Mesenchymal stem cell (in vitro differentiated cells and primary cell): ENCODE measurements around the gene YWHAG.
A peak's percentile ranks its signal among the peaks of the same experiment; 100 is the strongest.

Experiments
- DNase-seq: peaks from one replicate; pipeline ENCODE4 v3.0.0-alpha.2; 2013
- H2AFZ ChIP-seq: one replicate; pipeline ENCODE4 v1.6.1; 2013; ENCODE audit warnings: low read depth, mild to moderate bottlenecking, control low read depth, inconsistent platforms, low read length, moderate library complexity
- H2AK5ac ChIP-seq: 2 replicates; pipeline ENCODE4 v1.6.1; 2013; ENCODE audit warnings: low read length, moderate library complexity, mild to moderate bottlenecking, inconsistent platforms; ENCODE audit not compliant: severe bottlenecking
- H2BK120ac ChIP-seq: one replicate; pipeline ENCODE4 v1.6.1; 2013; ENCODE audit warnings: low read depth, mild to moderate bottlenecking, inconsistent platforms, low read length, moderate library complexity
- H2BK12ac ChIP-seq, 2 experiments: one replicate each; pipeline ENCODE4 v1.6.1; 2013; ENCODE audit warnings: inconsistent platforms in 2 of 2, low read length in 2 of 2, mild to moderate bottlenecking in 2 of 2, moderate library complexity in 2 of 2, control low read depth in 1 of 2
- H2BK15ac ChIP-seq: one replicate; pipeline ENCODE4 v1.6.1; 2013; ENCODE audit warnings: mild to moderate bottlenecking, low read depth, inconsistent platforms; ENCODE audit not compliant: poor library complexity, severe bottlenecking
- H2BK5ac ChIP-seq: 2 replicates; pipeline ENCODE4 v1.6.1; 2013; ENCODE audit warnings: low read depth, mild to moderate bottlenecking, low read length, control low read depth, inconsistent platforms; ENCODE audit not compliant: poor library complexity, severe bottlenecking
- H3K14ac ChIP-seq, 2 experiments: one replicate each; pipeline ENCODE4 v1.6.1; 2013; ENCODE audit warnings: inconsistent platforms in 2 of 2, low read length in 2 of 2, control low read depth in 1 of 2, mild to moderate bottlenecking in 1 of 2, moderate library complexity in 1 of 2
- H3K18ac ChIP-seq, 2 experiments: one replicate each; pipeline ENCODE4 v1.6.1; 2013; ENCODE audit warnings: inconsistent platforms in 2 of 2, low read length in 2 of 2, control low read depth in 1 of 2, low read depth in 1 of 2, mild to moderate bottlenecking in 1 of 2
- H3K23ac ChIP-seq, 2 experiments: one replicate each; pipeline ENCODE4 v1.6.1; 2013; ENCODE audit warnings: inconsistent platforms in 2 of 2, low read length in 2 of 2, mild to moderate bottlenecking in 2 of 2, moderate library complexity in 2 of 2, control low read depth in 1 of 2
- H3K27ac ChIP-seq: 2 replicates; pipeline ENCODE4 v1.5.1; 2013; ENCODE audit warnings: mild to moderate bottlenecking, moderate library complexity, low read length, control low read depth, inconsistent platforms; ENCODE audit not compliant: poor library complexity, severe bottlenecking
- H3K27me3 ChIP-seq, 2 experiments: 2 replicates each; pipeline versions ENCODE4 v1.6.1 to v1.7.0; 2013; ENCODE audit warnings: low read length in 2 of 2, mild to moderate bottlenecking in 2 of 2, moderate library complexity in 2 of 2, control low read depth in 1 of 2, inconsistent platforms in 1 of 2; ENCODE audit not compliant: control insufficient read depth in 1 of 2, insufficient read depth in 1 of 2
- H3K36me3 ChIP-seq, 2 experiments: 2 replicates each; pipeline versions ENCODE4 v1.6.1 to v1.7.0; 2013; ENCODE audit warnings: low read length in 2 of 2, control low read depth in 1 of 2, inconsistent platforms in 1 of 2, low read depth in 1 of 2, mild to moderate bottlenecking in 1 of 2; ENCODE audit not compliant: insufficient read depth in 2 of 2, control insufficient read depth in 1 of 2
- H3K4ac ChIP-seq, 2 experiments: one replicate each; pipeline ENCODE4 v1.6.1; 2013; ENCODE audit warnings: inconsistent platforms in 2 of 2, low read length in 2 of 2, mild to moderate bottlenecking in 2 of 2, moderate library complexity in 2 of 2, control low read depth in 1 of 2, low read depth in 1 of 2
- H3K4me1 ChIP-seq: 2 replicates; pipeline ENCODE4 v1.6.1; 2013; ENCODE audit warnings: low read depth, low read length, control low read depth; ENCODE audit not compliant: control insufficient read depth, insufficient read depth
- H3K4me2 ChIP-seq: 2 replicates; pipeline ENCODE4 v1.6.1; 2013; ENCODE audit warnings: low read length, mild to moderate bottlenecking, inconsistent platforms; ENCODE audit not compliant: poor library complexity, severe bottlenecking
- H3K4me3 ChIP-seq, 2 experiments: 2 replicates each; pipeline versions ENCODE4 v1.5.1 to v1.7.0; 2013; ENCODE audit warnings: low read length in 2 of 2, mild to moderate bottlenecking in 2 of 2, control low read depth in 1 of 2, low read depth in 1 of 2; ENCODE audit not compliant: insufficient read depth in 1 of 2
- H3K79me1 ChIP-seq: replicated peaks from 2 replicates; pipeline ENCODE4 v1.6.1; 2013; ENCODE audit warnings: mild to moderate bottlenecking, control low read depth, low read length, inconsistent platforms; ENCODE audit not compliant: poor library complexity, severe bottlenecking
- H3K9ac ChIP-seq: 2 replicates; pipeline ENCODE4 v1.7.0; 2013; ENCODE audit warnings: mild to moderate bottlenecking, low read length, moderate library complexity
- H3K9me3 ChIP-seq: 2 replicates; pipeline ENCODE4 v1.7.0; 2013; ENCODE audit warnings: mild to moderate bottlenecking, low read length; ENCODE audit not compliant: control insufficient read depth
- H4K8ac ChIP-seq: one replicate; pipeline ENCODE4 v1.6.1; 2013; ENCODE audit warnings: inconsistent platforms, mild to moderate bottlenecking, low read length, moderate library complexity
- H4K91ac ChIP-seq: one replicate; pipeline ENCODE4 v1.6.1; 2013; ENCODE audit warnings: mild to moderate bottlenecking, low read length, inconsistent platforms
- WGBS: methylation state at CpG from one replicate; pipeline ENCODE4 v1.1.7; 2013; ENCODE audit warnings: mixed read lengths; 5-methylcytosine and 5-hydroxymethylcytosine counted together

Gene YWHAG

GRCh38 chr7:76280408-76280807 lies 78.4 kb downstream of the YWHAG start:
- H3K18ac ChIP-seq = peak overlapping the region in 1 of 2 experiments; percentile 5
- H3K9ac ChIP-seq = no peak overlapping the region
- no peak overlapping the region for H4K8ac ChIP-seq
- no peaks in the 10 kb centered on the region for H3K79me1 ChIP-seq
- no peaks in the 10 kb centered on the region for H3K36me3 ChIP-seq
- H3K27ac ChIP-seq = no peak overlapping the region
- H3K4me1 ChIP-seq = peaks cover 17% of the 10 kb centered on the region
- DNase-seq = no peak
- no peak overlapping the region for H3K4me2 ChIP-seq
- WGBS = 2% methylated on average over 15 of the region's 25 CpGs
- H2BK120ac ChIP-seq = no peak overlapping the region
- no peak overlapping the region for H3K4me3 ChIP-seq
- H2AK5ac ChIP-seq = no peak overlapping the region
- H4K91ac ChIP-seq = no peak overlapping the region
- H2BK5ac ChIP-seq = no peak overlapping the region
- H3K27me3 ChIP-seq = peaks cover 52 to 70% of the 10 kb centered on the region in 2 experiments
- H3K9me3 ChIP-seq = no peaks in the 10 kb centered on the region
- H2AFZ ChIP-seq = no peak overlapping the region
- no peak overlapping the region for H2BK12ac ChIP-seq
- H3K4ac ChIP-seq = no peak overlapping the region
- no peak overlapping the region for H3K14ac ChIP-seq
- H3K23ac ChIP-seq = no peak overlapping the region
- no peak overlapping the region for H2BK15ac ChIP-seq

DNA sequence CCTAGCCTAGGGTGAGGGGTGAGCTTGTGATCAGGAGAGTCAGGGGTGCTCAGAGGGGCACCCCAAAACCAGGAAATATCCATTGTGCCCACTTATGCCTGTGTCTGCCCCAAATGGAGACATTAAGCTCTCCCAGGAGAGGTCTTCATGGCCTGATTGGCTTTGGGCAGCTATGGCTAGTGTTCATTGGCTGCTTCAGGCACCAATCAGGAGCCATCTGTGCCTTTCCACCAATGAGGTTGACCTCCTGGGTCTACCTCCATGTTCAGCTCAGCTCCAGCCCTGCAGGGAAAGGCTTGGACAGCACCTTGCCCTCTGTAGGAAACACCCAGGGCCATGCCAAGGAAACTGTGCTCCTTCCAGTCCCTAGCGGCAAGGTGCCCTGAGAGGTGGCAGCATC lies 80.3 kb downstream of the YWHAG start:
- Histone ChIP-seq H3K4me2 (no peak overlapping the region), H3K4me1 (peaks cover 17% of the 10 kb centered on the region), H2AFZ (no peak overlapping the region), H3K9me3 (no peaks in the 10 kb centered on the region), H3K4me3 (no peak overlapping the region), H3K23ac (no peak overlapping the region), H3K14ac (no peak overlapping the region), H2AK5ac (no peak overlapping the region), H2BK15ac (no peak overlapping the region), H3K79me1 (no peaks in the 10 kb centered on the region), H2BK12ac (no peak overlapping the region), H3K4ac (no peak overlapping the region), H3K36me3 (no peaks in the 10 kb centered on the region), H3K9ac (no peak overlapping the region), H3K27ac (no peak overlapping the region), H2BK5ac (no peak overlapping the region), H4K91ac (no peak overlapping the region), H2BK120ac (no peak overlapping the region), H3K27me3 (peaks cover 57 to 66% of the 10 kb centered on the region in 2 experiments), H4K8ac (no peak overlapping the region), H3K18ac (no peak overlapping the region)
- 100% methylated on average over 1 of the region's 1 CpG for WGBS
- no peak for DNase-seq
